ENCODE measurements around the gene CREG2.
"Not testable (repeated sequence)": the region's sequence is repeated elsewhere in the genome, so short reads cannot be mapped to it uniquely, and the experiment has no call there.

CREG2 gene

GRCh38 chr2:101341901-101342624, 45.2 kb downstream of the CREG2 start:
- DNase-seq = peak; percentile 87

GRCh38 chr2:101341421-101341820, 45.9 kb downstream of the CREG2 start:
- DNase-seq = peak; percentile 7

- no peak for DNase-seq
Observed at GRCh38 chr2:101340141-101340551, 47.2 kb downstream of the CREG2 start.

- DNase-seq = no peak
Observed at GRCh38 chr2:101339266-101339880, 47.9 kb downstream of the CREG2 start.

GRCh38 chr2:101337877-101338276, 49.4 kb downstream of the CREG2 start:
- no peak for DNase-seq

GRCh38 chr2:101332885-101333766, 54.2 kb downstream of the CREG2 start:
- no peak for DNase-seq

- no peak for DNase-seq
Observed at GRCh38 chr2:101331202-101331601, 56.1 kb downstream of the CREG2 start.

GRCh38 chr2:101330253-101330933, 56.9 kb downstream of the CREG2 start:
- peak; percentile 75 for DNase-seq

GRCh38 chr2:101329026-101329425, 58.3 kb downstream of the CREG2 start:
- no peak for DNase-seq

GRCh38 chr2:101328474-101329007, 58.8 kb downstream of the CREG2 start:
- DNase-seq = peak; percentile 95

- no peak for DNase-seq
Observed at GRCh38 chr2:101327863-101328394, 59.4 kb downstream of the CREG2 start.

- DNase-seq = no peak
Observed at GRCh38 chr2:101325425-101325824, 61.9 kb downstream of the CREG2 start.

- not testable (repeated sequence) for DNase-seq
Observed at GRCh38 chr2:101316568-101316967, 70.7 kb downstream of the CREG2 start.

GRCh38 chr2:101311696-101312017, 75.6 kb downstream of the CREG2 start:
- DNase-seq = no peak

GRCh38 chr2:101310834-101311695, 76.2 kb downstream of the CREG2 start:
- no peak for DNase-seq

GRCh38 chr2:101310090-101310833, 77.0 kb downstream of the CREG2 start:
- no peak for DNase-seq

GRCh38 chr2:101308432-101309210, 78.7 kb downstream of the CREG2 start, which contains the start of gene RNF149:
Gene RNF149 (minus strand): TSS chr2:101308701. CDS start chr2:101308588, 113 bp downstream.
- peak; percentile 98 for DNase-seq

- DNase-seq = no peak
Observed at GRCh38 chr2:101307950-101308431, 79.3 kb downstream of the CREG2 start.

GRCh38 chr2:101307503-101307902, 79.8 kb downstream of the CREG2 start:
- no peak for DNase-seq

- peak; percentile 43 for DNase-seq
Observed at GRCh38 chr2:101306410-101306809, 80.9 kb downstream of the CREG2 start.

Measured in suppressor macrophage treated with lipopolysaccharide for 4 hours (primary cell).